ENCODE data around the gene TCF7L1.

DNA sequence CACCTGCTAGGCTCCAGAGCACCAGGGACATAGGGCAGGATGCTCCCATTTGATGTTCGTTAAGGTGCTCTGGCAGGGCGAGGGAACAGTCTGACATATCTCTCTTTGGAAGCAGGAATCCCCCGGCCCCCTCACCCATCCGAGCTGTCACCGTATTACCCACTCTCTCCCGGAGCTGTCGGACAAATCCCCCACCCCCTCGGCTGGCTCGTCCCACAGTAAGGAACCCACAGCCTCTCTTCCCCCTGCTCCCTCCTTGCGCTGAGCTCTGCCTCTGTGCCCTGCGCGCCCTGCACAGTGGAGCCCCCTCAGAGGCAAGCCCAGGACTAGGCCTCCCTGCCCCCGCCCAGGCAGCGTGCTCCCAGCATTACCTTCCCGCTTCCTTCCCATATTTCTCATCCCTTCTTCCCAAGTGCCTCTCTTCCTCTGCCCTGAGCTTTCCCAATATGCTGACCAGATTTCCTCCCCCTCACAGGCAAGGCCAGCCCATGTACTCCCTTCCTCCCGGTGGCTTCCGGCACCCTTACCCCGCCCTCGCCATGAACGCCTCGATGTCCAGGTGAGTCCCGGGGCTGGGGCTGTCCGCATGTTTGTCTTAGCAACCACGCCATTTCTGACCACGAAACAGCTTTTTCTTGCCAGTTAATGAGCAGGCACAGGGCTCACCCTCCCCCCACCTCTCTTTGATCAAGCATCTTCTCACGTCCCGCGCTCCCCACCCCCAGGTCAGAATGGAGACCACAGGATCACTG lies 170.8 kb downstream of the TCF7L1 start:
- TF ChIP-seq, protein P1, sequence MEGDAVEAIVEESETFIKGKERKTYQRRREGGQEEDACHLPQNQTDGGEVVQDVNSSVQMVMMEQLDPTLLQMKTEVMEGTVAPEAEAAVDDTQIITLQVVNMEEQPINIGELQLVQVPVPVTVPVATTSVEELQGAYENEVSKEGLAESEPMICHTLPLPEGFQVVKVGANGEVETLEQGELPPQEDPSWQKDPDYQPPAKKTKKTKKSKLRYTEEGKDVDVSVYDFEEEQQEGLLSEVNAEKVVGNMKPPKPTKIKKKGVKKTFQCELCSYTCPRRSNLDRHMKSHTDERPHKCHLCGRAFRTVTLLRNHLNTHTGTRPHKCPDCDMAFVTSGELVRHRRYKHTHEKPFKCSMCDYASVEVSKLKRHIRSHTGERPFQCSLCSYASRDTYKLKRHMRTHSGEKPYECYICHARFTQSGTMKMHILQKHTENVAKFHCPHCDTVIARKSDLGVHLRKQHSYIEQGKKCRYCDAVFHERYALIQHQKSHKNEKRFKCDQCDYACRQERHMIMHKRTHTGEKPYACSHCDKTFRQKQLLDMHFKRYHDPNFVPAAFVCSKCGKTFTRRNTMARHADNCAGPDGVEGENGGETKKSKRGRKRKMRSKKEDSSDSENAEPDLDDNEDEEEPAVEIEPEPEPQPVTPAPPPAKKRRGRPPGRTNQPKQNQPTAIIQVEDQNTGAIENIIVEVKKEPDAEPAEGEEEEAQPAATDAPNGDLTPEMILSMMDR (IDR thresholded peaks at IDR 0.05), result no peak
- no peak for TF ChIP-seq POLR2A (IDR thresholded peaks at IDR 0.05)
